GM21367 (cell line): Measurements from ENCODE around the gene KIF26A.

Experiments
- ATAC-seq: cut with Tn5 transposase; IDR thresholded peaks from one replicate; pipeline ENCODE4 v1.9.1; 2021; ENCODE audit not compliant: unreplicated experiment

KIF26A gene

DNA sequence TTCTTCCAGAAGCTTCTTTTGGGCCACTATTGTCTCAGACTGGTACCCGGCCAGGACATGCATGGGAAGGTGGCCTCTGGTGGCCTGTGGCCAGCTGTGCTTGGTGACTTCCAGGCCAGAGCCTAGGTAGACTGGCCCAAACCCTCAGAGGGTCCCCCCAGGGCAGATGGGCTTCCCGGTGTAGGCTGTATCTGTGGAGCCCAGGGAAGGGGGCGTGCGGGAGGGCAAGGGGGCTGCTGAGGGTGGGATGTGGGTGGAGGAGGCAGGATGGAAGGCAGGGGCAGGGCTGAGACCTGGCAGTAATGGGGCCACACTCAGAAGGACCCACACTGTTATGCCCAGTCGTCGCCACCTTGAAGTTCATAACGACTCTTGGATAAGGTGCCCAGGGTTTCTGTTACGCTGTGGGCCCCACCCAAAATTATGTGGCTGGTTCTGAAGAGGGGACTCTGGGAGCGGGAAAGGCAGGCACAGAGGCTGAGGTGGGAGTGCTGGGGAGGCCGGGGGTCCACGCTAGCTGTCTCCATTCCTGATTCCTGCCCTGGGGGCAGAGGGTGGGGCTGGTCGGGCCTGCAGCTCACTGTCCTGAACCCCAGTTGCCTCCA is 52.1 kb downstream of the KIF26A start:
- no peak for ATAC-seq

- ATAC-seq, result no peak
These were observed 53.1 kb downstream of the KIF26A start for GRCh38 chr14:104191409-104191997.

DNA sequence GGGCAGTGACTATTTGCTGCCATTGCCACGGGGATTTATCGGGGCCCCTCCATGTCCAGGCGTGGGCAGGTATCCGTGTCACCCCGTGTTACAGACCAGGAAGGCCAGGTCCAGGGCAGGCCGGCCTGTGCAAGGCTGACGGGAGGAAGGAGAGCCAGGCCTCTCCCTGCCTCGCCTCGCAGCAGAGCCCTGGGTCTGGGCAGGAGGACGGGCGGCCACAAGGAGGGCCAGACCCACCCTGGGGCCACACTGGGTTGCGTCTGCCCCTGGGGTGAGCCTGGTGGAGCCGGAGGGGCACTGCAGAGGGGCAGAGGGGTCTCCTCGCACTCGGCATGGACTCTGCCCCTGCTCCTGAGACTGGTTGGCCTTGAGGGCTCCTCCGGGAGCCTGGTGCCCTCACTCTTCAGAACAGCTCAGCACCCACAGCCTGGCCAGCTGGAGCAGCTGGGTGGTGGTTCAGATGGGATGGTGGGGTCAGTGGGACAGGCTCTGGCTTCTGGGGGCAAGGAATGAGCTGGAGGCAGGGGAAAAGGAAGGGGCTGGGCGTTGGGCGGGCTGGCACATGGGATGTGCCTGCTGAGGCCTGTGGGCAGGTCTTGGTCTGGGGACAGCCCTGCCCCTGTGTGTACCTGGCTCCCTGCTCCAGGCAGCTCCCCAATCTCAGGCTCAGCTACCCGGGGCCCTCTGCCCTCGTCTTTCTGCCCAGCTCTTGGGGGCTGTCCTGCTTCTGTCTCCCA is 53.9 kb downstream of the KIF26A start:
- ATAC-seq, result no peak

DNA sequence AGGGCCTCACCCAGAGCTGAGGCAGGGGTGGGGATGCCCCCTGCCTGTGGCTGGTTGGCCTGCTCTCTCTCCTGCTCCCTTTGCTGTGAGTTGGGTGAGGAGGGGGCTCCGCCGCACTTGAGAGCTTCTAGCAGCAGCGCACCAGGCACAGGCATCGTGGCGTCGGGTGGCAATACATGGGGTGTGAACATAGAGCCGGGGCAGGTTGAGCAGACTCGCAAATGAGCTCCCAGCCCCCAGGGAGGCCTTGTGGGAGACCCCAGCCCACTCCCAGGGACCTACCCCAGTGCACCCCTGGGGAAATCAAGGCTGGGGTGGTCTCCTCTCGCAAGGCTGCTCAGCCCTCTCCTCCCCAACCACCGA is 54.5 kb downstream of the KIF26A start:
- no peak for ATAC-seq

GRCh38 chr14:104194016-104194415 is 55.6 kb downstream of the KIF26A start:
- no peak for ATAC-seq

DNA sequence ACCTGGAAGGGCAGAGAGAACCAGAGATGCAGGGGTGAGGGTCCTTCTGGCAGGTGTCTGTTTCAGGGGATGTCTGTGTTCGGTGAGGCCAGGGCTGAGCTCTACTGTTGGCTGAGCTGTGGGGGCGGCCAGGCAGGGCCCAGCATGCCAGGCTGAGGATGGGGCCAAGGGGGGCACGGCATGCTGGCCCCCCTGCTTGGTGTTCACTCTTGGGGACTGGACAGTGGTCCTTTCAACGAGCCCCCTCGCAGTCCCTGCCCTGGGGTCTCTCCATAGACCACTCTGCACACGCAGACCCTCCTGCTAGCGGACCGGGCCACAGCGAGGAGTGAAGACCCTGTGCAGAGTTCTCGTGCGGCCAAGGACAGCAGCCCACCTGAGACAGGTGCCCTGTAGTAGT is 56.3 kb downstream of the KIF26A start:
- ATAC-seq, result no peak

DNA sequence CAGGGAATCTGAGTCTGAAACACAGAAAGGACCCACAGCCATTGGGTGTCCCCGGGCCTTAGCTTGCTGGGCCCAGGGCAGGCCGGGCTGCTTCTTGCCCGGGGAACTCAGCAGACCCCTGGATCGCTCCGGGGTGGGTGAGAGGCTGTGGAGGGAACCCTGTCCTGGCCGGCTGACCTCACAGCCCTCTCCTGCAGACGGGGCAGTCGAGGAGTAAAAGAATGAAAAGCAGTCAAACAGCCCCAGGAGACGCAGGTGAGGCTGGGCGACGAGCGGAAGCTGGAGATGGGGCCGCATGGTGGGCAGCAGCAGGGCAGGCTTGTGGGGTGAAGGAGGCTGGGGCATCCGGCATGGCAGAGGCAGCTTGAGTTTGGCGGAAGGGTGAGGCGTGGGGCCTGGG is 57.0 kb downstream of the KIF26A start:
- no peak for ATAC-seq

GRCh38 chr14:104195878-104196277 is 57.5 kb downstream of the KIF26A start:
- ATAC-seq, result no peak

GRCh38 chr14:104196461-104197140 is 58.2 kb downstream of the KIF26A start:
- ATAC-seq, result no peak

GRCh38 chr14:104197449-104198247 is 59.3 kb downstream of the KIF26A start:
- no peak for ATAC-seq

GRCh38 chr14:104199266-104199895 is 61.0 kb downstream of the KIF26A start:
- ATAC-seq, result no peak

GRCh38 chr14:104200106-104200505 is 61.7 kb downstream of the KIF26A start:
- ATAC-seq, result no peak

- no peak for ATAC-seq
These were observed 62.2 kb downstream of the KIF26A start for GRCh38 chr14:104200591-104200990.

DNA sequence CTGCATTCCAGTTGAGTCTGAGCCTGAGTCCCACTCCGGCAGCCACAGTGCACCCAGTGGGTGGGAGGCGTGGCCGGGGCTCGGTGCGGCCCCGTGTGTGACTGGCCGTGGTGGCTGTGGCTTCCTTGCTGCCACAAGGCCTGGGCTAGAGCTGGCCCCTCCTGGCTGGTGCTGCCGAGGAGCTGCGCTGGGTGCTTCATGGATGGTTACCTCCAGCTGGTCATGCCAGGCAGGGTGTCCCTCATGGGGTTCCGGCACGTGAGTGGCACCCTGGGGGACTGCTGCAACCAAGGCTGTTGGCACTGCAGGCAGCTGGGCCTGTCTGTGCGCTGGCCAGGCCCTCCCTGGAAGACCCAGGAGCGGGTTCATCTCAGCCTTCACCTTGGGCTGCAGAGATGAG is 62.7 kb downstream of the KIF26A start:
- no peak for ATAC-seq

GRCh38 chr14:104201496-104201895 is 63.1 kb downstream of the KIF26A start:
- ATAC-seq, result no peak

DNA sequence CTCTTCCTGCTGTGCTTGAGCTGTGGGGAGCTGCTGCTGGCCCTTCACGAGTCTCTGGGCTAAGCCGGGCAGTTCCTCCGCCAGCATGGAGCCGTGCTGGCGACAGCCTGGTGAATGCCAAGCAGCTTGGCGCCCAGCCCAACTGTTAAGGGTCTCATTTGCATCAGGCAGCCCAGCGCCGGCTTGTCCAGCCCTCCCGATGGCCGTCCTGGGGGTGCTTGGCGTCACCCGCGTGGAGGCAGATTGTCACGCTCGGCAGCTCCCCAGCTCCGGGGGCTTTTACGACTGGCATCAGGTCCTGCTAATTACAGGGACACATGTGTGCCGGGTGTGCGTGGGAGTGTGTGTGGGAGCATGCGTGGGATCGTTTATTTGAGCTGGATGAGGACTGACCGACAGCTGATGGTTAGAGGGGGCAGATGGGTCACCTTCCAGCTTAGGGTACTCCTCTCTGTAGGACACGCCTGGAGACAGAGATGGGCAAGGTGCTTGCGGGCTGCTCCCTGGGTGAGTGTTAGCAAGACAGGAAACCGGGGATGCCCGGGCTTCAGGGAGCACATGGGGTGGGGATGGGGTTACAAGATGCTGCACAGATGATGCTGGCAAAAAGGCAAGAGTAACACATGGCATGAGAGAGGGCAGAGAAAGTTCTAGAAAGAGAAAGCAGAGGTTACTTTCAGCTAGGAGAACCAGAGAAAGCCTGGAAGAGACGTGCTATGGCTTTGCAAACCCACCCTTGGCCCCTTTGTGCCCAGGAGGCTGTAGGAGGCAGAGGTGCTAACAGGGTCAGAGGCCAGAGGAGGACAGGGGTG is 64.1 kb downstream of the KIF26A start:
- ATAC-seq, result no peak

DNA sequence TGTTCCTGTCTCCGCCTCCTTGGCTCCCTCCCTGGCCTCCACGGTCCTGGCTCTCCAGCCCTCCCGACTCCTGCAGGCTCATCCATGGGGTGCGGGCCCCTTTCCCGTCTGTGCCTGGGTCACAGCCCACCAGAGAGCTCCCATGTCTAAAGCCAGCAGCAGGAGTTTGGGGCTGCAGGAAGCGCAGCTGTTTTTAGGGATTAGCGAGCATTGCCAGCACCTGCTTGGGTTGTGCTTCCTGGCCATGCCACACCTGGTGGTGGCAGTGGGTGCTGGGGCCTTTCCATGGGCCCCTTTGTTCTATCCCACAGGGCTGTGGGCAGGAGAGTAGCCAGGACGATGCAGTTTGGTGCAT is 64.7 kb downstream of the KIF26A start:
- no peak for ATAC-seq

DNA sequence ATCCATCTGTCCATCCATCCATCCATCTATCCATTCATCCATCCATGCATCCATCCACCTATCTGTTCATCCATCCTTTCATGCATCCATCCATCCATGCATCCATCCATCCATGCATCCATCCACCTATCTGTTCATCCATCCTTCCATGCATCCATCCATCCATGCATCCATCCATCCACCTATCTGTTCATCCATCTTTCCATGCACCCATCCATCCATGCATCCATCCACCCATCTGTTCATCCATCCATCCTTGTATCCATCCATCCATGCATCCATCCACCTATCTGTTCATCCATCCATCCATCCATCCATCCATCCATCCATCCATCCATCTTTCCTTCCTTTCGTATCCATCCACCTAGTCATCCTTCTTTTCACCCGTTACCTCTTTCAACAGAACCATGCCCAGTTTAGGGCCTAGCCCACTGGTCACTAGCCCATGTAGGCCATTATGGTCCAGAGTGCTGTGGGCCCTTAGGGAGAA is 66.3 kb downstream of the KIF26A start:
- no peak for ATAC-seq

GRCh38 chr14:104205781-104206180 is 67.4 kb downstream of the KIF26A start:
- ATAC-seq, result no peak
